Colonic mucosa (tissue), 4 donors: ENCODE measurements around the gene KRTAP5-6. TPM values are rescaled to one million over a fixed set of nuclear protein-coding genes. Genes with fewer than 3 reads are reported as not detected.

Experiments used
- DNase-seq: peaks from one replicate; pipeline ENCODE4 v3.0.0-alpha.2; 2020
- H3K27ac ChIP-seq: fragments of 200-600 bp; one replicate; pipeline ENCODE4 v1.8.0; 2021
- H3K27me3 ChIP-seq: fragments of 200-600 bp; one replicate; pipeline ENCODE4 v1.8.0; 2021
- H3K36me3 ChIP-seq: fragments of 200-600 bp; one replicate; pipeline ENCODE4 v1.8.0; 2021
- H3K4me1 ChIP-seq: fragments of 200-600 bp; one replicate; pipeline ENCODE4 v1.8.0; 2021; ENCODE audit warnings: mild to moderate bottlenecking
- H3K4me3 ChIP-seq: fragments of 200-600 bp; one replicate; pipeline ENCODE4 v1.8.0; 2021
- H3K9ac ChIP-seq, 2 donors: one replicate each; pipeline ENCODE4 v1.7.0; 2013; ENCODE audit warnings: control low read depth in 2 of 2, low read depth in 2 of 2, low read length in 2 of 2
- H3K9me3 ChIP-seq: fragments of 200-600 bp; one replicate; pipeline ENCODE4 v1.8.0; 2021
- intact Hi-C: fragments of 100-400 bp; cut with DNase I; formaldehyde crosslinking; loops from one replicate; pipeline ENCODE4 v1.14.1; 2022
- total RNA-seq, 2 donors: library from RNA; stranded (reverse); fragmentation: NEBNext Ultra II Directional in 1 of 2; extraction: Animal tissue kit (Norgen Biotek cat#: 25700) in 1 of 2; gene quantifications; one replicate each; pipeline ENCODE4 v1.2.1, GENCODE V29; 2021
- TF ChIP-seq, protein P1 (sequence below): fragments of 200-600 bp; IDR thresholded peaks from one replicate; pipeline ENCODE4 v1.8.0; 2022; ENCODE audit warnings: antibody characterized with exemption, mild to moderate bottlenecking
- donor health status: healthy.
- donor health status: DM: no; HTN: no; CAD: no.
- donor health status: DM: no; HTN: no; CAD: no.

The KRTAP5-6 gene
- not detected for total RNA-seq

DNA sequence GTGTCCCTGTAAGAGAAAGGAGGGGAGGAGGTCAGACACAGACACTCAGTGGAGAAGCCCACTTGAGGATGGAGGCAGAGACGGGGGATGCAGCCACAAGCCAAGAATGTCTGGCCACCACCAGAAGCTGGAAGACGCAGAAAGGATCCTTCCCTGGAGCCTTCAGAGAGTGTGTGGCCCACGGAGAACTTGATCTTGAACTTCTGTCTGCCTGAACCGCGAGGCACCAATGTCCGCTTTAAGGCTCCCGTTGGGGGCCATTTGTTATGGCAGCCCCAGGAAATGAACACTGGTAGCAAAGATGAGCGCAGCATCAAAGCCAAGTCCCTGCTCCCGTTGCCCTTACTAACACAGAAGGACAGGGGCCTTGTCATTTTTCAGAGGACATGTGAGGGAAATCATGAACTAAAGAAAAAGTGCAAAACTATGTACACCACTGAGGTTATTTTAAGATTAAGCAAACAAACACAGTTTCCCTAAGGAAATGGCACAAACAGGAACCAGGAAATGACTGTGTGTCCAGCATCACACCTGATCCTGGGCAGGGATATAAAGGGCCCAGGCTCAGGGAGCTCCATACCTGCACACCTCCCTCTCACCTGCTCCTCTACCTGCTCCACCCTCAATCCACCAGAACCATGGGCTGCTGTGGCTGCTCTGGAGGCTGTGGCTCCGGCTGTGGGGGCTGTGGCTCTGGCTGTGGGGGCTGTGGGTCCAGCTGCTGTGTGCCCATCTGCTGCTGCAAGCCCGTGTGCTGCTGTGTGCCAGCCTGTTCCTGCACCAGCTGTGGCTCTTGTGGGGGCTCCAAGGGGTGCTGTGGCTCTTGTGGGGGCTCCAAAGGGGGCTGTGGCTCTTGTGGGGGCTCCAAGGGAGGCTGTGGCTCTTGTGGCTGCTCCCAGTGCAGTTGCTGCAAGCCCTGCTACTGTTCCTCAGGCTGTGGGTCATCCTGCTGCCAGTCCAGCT lies at the start of gene KRTAP5-6:
KRTAP5-6 (plus strand) TSS at position 588 of the 963 bp plus-strand sequence; CDS start at position 639, 51 bp downstream.
- no peak within 1 kb of the TSS for H3K4me3 ChIP-seq
- peaks cover 5% of the 10 kb centered on the region for H3K4me1 ChIP-seq
- no peaks in the 10 kb centered on the region for H3K36me3 ChIP-seq
- peak; percentile 10 for DNase-seq
- no peaks in the 10 kb centered on the region for H3K9me3 ChIP-seq
- H3K27me3 ChIP-seq, result no peaks in the 10 kb centered on the region
- intact Hi-C loops, result no loop called here
- no peak within 1 kb of the TSS for H3K27ac ChIP-seq
- TF ChIP-seq, protein P1, sequence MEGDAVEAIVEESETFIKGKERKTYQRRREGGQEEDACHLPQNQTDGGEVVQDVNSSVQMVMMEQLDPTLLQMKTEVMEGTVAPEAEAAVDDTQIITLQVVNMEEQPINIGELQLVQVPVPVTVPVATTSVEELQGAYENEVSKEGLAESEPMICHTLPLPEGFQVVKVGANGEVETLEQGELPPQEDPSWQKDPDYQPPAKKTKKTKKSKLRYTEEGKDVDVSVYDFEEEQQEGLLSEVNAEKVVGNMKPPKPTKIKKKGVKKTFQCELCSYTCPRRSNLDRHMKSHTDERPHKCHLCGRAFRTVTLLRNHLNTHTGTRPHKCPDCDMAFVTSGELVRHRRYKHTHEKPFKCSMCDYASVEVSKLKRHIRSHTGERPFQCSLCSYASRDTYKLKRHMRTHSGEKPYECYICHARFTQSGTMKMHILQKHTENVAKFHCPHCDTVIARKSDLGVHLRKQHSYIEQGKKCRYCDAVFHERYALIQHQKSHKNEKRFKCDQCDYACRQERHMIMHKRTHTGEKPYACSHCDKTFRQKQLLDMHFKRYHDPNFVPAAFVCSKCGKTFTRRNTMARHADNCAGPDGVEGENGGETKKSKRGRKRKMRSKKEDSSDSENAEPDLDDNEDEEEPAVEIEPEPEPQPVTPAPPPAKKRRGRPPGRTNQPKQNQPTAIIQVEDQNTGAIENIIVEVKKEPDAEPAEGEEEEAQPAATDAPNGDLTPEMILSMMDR, result no peak
- no peak within 1 kb of the TSS for H3K9ac ChIP-seq

DNA sequence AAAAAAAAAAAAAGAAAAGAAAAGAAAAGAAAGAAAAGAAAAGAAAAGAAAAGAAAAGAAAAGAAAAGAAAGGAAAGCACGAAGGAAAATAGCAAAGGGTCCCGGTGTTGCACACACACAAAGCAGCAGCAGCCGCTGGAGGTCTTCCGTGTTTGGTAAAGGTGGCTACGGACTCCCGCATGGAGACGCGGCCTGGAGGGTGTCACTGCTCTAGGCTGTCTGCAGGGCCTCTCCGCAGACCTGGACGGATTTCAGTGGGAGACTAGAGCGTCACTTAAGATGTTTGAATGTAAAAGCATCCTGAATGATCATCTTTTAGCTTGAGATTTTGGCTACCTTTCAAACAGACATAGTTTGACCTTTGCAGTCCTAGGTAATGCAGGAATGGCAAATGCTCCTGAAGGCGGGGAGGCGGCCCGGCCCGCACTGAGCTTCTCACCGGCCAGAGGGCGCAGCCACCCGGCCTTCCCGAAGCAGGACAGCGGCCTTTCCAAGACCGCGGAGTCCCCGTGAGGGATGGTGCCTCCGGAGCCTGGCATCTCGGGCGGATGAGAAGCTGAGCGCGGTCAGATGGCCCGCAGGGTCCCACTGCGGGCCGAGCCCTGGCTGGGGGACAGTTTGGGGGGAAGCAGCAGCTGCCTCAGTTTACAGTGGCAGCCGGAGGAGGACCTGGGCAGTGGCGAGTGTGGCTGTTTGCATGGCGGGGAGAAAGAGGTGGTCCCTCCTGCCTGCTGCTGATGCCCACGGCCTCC lies 48.9 kb upstream of the KRTAP5-6 start:
- intact Hi-C loops, result no loop called here

GRCh38 chr11:1648653-1649420 lies 48.2 kb upstream of the KRTAP5-6 start:
- intact Hi-C loops, result no loop called here
- no peak for DNase-seq
- H3K4me3 ChIP-seq, result no peak overlapping the region

More for the DNA sequence above, 48.9 kb upstream of the KRTAP5-6 start:
- Histone ChIP-seq H3K9me3 (no peaks in the 10 kb centered on the region), H3K36me3 (no peaks in the 10 kb centered on the region), H3K4me3 (no peak overlapping the region), H3K9ac (no peak overlapping the region), H3K27ac (no peak overlapping the region), H3K4me1 (no peaks in the 10 kb centered on the region), H3K27me3 (no peaks in the 10 kb centered on the region)
- no peak for DNase-seq
- TF ChIP-seq, protein P1, result no peak

GRCh38 chr11:1650034-1650917 lies 46.7 kb upstream of the KRTAP5-6 start:
- Histone ChIP-seq H3K4me1 (no peaks in the 10 kb centered on the region), H3K27me3 (no peaks in the 10 kb centered on the region), H3K4me3 (no peak overlapping the region), H3K27ac (no peak overlapping the region), H3K9ac (no peak overlapping the region), H3K36me3 (no peaks in the 10 kb centered on the region), H3K9me3 (no peaks in the 10 kb centered on the region)
- DNase-seq, result no peak
- TF ChIP-seq, protein P1, result no peak
- intact Hi-C loops, result loop anchor here (5.0 kb wide), 3 partner anchors 42 to 502 kb away; partner anchors contain the start of gene SYT8

More at GRCh38 chr11:1648653-1649420, 48.2 kb upstream of the KRTAP5-6 start:
- H3K27me3 ChIP-seq, result no peaks in the 10 kb centered on the region
- no peaks in the 10 kb centered on the region for H3K4me1 ChIP-seq
- H3K9ac ChIP-seq, result no peak overlapping the region
- no peak overlapping the region for H3K27ac ChIP-seq
- no peaks in the 10 kb centered on the region for H3K36me3 ChIP-seq
- TF ChIP-seq, protein P1, result no peak
- no peaks in the 10 kb centered on the region for H3K9me3 ChIP-seq
